Right renal pelvis (tissue), 4 donors: ENCODE results near the gene CACNB2. TPM values are rescaled to one million over a fixed set of nuclear protein-coding genes. Genes with fewer than 3 reads are reported as not detected.
"Not testable (repeated sequence)": the region's sequence is repeated elsewhere in the genome, so short reads cannot be mapped to it uniquely, and the experiment has no call there.

ENCODE experiments used
- DNase-seq, 4 donors: peaks; one replicate each; pipeline ENCODE4 v3.0.0-alpha.2; 2013; ENCODE audit warnings: low read depth in 4 of 4, low spot score in 3 of 4, missing footprints in 1 of 4
- polyA plus RNA-seq, 4 donors: library from polyadenylated mRNA; unstranded; fragments of 120-200 nt; gene quantifications; one replicate each; pipeline ENCODE4 v1.2.1, GENCODE V29; 2013; ENCODE audit not compliant: insufficient read length in 4 of 4

CACNB2 gene
- polyA plus RNA-seq, 4 donors: 3.0 to 3.4 (median 3.3) TPM

DNA sequence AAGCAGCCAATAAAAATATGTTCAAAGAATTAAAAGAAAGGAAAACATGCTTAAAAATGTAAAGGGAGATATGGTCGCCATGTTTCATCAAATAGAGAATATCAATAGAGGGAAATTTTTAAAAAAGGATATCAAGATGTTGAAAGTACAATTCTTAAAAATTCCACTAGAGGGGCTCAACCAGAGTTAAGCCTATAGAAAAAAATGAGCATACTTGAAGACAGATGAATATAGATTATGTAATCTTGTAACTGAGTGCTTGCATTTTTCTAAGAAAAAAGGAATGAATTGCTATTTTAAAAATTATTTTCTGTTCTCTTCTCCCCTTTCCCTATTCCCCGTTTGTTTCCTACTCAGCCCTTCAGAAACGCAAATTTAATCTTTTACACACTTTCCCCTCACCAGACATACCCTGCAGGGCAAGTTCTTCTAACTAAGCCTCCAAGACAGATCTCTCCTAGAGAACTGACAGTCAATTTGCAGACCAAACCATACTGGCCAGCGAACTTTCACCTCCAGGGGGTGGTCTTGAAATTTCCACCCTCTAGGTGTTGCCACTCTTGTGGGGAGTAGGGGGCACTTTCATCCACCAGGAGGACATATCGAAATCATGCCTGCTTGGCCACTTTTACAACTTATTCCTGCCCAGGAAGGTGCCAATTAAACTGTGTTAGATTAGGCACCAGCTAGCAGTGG, 443.5 kb downstream of the CACNB2 start:
- no peak for DNase-seq

DNA sequence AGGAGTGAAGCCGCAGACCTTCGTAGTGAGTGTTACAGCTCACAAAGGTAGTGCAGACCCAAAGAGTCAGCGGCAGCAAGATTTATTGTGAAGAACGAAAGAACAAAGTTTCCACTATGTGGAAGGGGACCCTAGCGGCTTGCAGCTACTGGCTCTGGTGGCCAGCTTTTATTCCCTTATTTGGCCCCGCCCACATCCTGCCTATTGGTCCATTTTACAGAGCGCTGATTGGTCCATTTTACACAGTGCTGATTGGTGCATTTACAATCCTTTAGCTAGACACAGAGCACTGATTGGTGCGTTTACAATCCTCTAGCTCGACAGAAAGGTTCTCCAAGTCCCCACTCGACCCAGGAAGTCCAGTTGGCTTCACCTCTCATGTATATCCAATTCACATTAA, 446.4 kb downstream of the CACNB2 start:
- not testable (repeated sequence) for DNase-seq

DNA sequence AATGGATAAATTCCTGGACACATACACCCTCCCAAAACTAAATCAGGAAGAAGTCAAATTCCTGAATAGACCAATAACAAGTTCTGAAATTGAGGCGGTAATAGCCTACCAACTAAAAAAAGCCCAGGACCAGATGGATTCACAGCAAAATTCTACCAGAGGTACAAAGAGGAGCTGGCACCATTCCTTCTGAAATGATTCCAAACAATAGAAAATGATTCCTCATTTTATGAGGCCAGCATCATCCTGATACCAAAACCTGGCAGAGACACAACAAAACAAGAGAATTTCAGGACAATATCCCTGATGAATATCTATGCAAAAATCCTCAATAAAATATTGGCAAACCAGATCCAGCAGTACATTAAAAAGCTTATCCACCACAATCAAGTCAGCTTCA, 450.9 kb downstream of the CACNB2 start:
- not testable (repeated sequence) for DNase-seq

Other genes starting within 250 kb of the CACNB2 start
- not detected for gene SLC39A12, start 188.5 kb upstream of the CACNB2 start, polyA plus RNA-seq